CD14-positive monocyte (primary cell): ENCODE data around the gene GUCA1A. TPM values are rescaled to one million over a fixed set of nuclear protein-coding genes. Genes with fewer than 3 reads are reported as not detected.

Experiments used
- DNase-seq, 3 donors: peaks; one replicate each; pipeline ENCODE4 v3.0.0-alpha.2; 2011 to 2022
- H2AFZ ChIP-seq: 2 replicates; pipeline ENCODE4 v1.6.0; 2012; ENCODE audit warnings: mild to moderate bottlenecking, low read depth, low read length, inconsistent platforms; ENCODE audit not compliant: insufficient read depth, poor library complexity, severe bottlenecking
- H3K27ac ChIP-seq, 2 donors: 1 replicate in 1 of 2; 2 replicates in 1 of 2; pipeline ENCODE4 v1.5.1; 2012 to 2013; ENCODE audit warnings: low read length in 2 of 2, control low read depth in 1 of 2, inconsistent platforms in 1 of 2, low read depth in 1 of 2, mild to moderate bottlenecking in 1 of 2
- H3K27me3 ChIP-seq, 2 donors: one replicate each; pipeline versions ENCODE4 v1.6.0 to v1.6.1; 2011 to 2013; ENCODE audit warnings: low read length in 2 of 2; ENCODE audit not compliant: control insufficient read depth in 2 of 2, insufficient read depth in 2 of 2
- H3K36me3 ChIP-seq, 2 donors: replicated peaks in 1 of 2; 1 replicate in 1 of 2; 2 replicates in 1 of 2; pipeline versions ENCODE4 v1.5.1 to v1.6.1; 2012 to 2013; ENCODE audit warnings: low read length in 2 of 2, control low read depth in 1 of 2, inconsistent platforms in 1 of 2, mild to moderate bottlenecking in 1 of 2; ENCODE audit not compliant: insufficient read depth in 2 of 2, control insufficient read depth in 1 of 2
- H3K4me1 ChIP-seq, 2 donors: 1 replicate in 1 of 2; 2 replicates in 1 of 2; pipeline versions ENCODE4 v1.5.1 to v1.6.1; 2012 to 2013; ENCODE audit warnings: low read length in 2 of 2, control low read depth in 1 of 2, inconsistent platforms in 1 of 2, mild to moderate bottlenecking in 1 of 2, moderate library complexity in 1 of 2; ENCODE audit not compliant: insufficient read depth in 2 of 2, control insufficient read depth in 1 of 2
- H3K4me2 ChIP-seq: replicated peaks from 2 replicates; pipeline ENCODE3; 2012; ENCODE audit warnings: low read length, moderate library complexity, mild to moderate bottlenecking; ENCODE audit not compliant: poor library complexity, severe bottlenecking; ENCODE audit errors: extremely low read depth
- H3K4me3 ChIP-seq, 3 experiments: fragments of 200-600 bp in 1 of 3; sonication (generic) in 1 of 3; replicated peaks in 1 of 3; 1 replicate in 2 of 3; 2 replicates in 1 of 3; pipeline ENCODE4 v1.5.1; 2011 to 2013; ENCODE audit warnings: low read length in 3 of 3, mild to moderate bottlenecking in 3 of 3, control low read depth in 2 of 3, low read depth in 2 of 3, inconsistent platforms in 1 of 3, moderate library complexity in 1 of 3
- H3K79me2 ChIP-seq: 2 replicates; pipeline ENCODE4 v1.6.0; 2012; ENCODE audit warnings: mild to moderate bottlenecking, control low read depth, inconsistent platforms, low read length, moderate library complexity; ENCODE audit not compliant: insufficient read depth
- H3K9ac ChIP-seq: 2 replicates; pipeline ENCODE4 v1.6.0; 2017; ENCODE audit warnings: low read length, mild to moderate bottlenecking; ENCODE audit not compliant: insufficient read depth, poor library complexity, severe bottlenecking
- H3K9me3 ChIP-seq, 2 donors: replicated peaks in 1 of 2; 1 replicate in 1 of 2; 2 replicates in 1 of 2; pipeline versions ENCODE4 v1.5.1 to v1.6.1; 2012 to 2013; ENCODE audit warnings: low read length in 2 of 2, control low read depth in 1 of 2; ENCODE audit not compliant: control insufficient read depth in 1 of 2, insufficient read depth in 1 of 2
- H4K20me1 ChIP-seq: 2 replicates; pipeline ENCODE4 v1.6.0; 2012; ENCODE audit warnings: mild to moderate bottlenecking, low read length, control low read depth, moderate library complexity; ENCODE audit not compliant: insufficient read depth
- H3K27ac Mint-ChIP-seq, 7 donors: one replicate each; pipeline ENCODE4 v1.8.0; 2020; ENCODE audit warnings: mild to moderate bottlenecking in 7 of 7, mixed read lengths in 7 of 7, moderate library complexity in 6 of 7, inconsistent platforms in 2 of 7
- H3K27me3 Mint-ChIP-seq, 3 donors: one replicate each; pipeline ENCODE4 v1.8.0; 2021 to 2022; ENCODE audit warnings: low read depth in 3 of 3, mild to moderate bottlenecking in 3 of 3, mixed read lengths in 3 of 3, moderate library complexity in 3 of 3, inconsistent platforms in 1 of 3
- H3K36me3 Mint-ChIP-seq, 2 donors: one replicate each; pipeline ENCODE4 v1.8.0; 2020; ENCODE audit warnings: mixed read lengths in 2 of 2, inconsistent platforms in 1 of 2, mild to moderate bottlenecking in 1 of 2
- H3K4me1 Mint-ChIP-seq: one replicate; pipeline ENCODE4 v1.8.0; 2020; ENCODE audit warnings: mild to moderate bottlenecking, mixed read lengths
- H3K4me3 Mint-ChIP-seq, 2 donors: one replicate each; pipeline ENCODE4 v1.8.0; 2020; ENCODE audit warnings: mild to moderate bottlenecking in 2 of 2, mixed read lengths in 2 of 2, moderate library complexity in 1 of 2
- H3K9me3 Mint-ChIP-seq, 7 donors: one replicate each; pipeline ENCODE4 v1.8.0; 2020 to 2022; ENCODE audit warnings: mixed read lengths in 7 of 7, mild to moderate bottlenecking in 6 of 7, moderate library complexity in 6 of 7, inconsistent platforms in 2 of 7
- CTCF ChIP-seq: fragments of 200-600 bp; IDR thresholded peaks from one replicate; pipeline ENCODE4 v1.8.0; 2022; ENCODE audit warnings: antibody characterized with exemption, mild to moderate bottlenecking
- WGBS: methylation state at CpG from one replicate; pipeline ENCODE4 v1.1.5; 2013; ENCODE audit warnings: missing lambda C conversion rate; ENCODE audit not compliant: insufficient coverage; 5-methylcytosine and 5-hydroxymethylcytosine counted together
- intact Hi-C, 2 donors: fragments of 100-400 bp; cut with micrococcal nuclease; formaldehyde crosslinking; loops; one replicate each; pipeline versions ENCODE4 v1.15.0 to v1.15.1; 2023
- polyA plus RNA-seq, 3 donors: library from polyadenylated mRNA; depleted of rRNA in 1 of 3; unstranded in 2 of 3; stranded (reverse) in 1 of 3; fragments of 300-500 nt in 2 of 3; fragments of >200 nt in 1 of 3; fragmentation: Illumina TruSeq in 2 of 3; gene quantifications; 1 replicate in 2 of 3; 2 replicates in 1 of 3; pipeline ENCODE4 v1.2.3, GENCODE V29; 2012 to 2021

Gene GUCA1A
- polyA plus RNA-seq, 3 donors: not detected

- intact Hi-C loops: loop anchor here in 1 of 2 donors (10.0 kb wide), 1 partner anchor 426 kb away; the partner anchor contains the start of genes PRICKLE4 and TOMM6
- no CpG with 5 or more reads among the region's 1 CpG for WGBS
- H3K9me3 ChIP-seq: no peaks in the 10 kb centered on the region
Measured at GRCh38 chr6:42210551-42210950, 37.4 kb downstream of the GUCA1A start.

GRCh38 chr6:42211726-42212125 is 38.6 kb downstream of the GUCA1A start:
- H3K79me2 ChIP-seq: peaks cover 27% of the 10 kb centered on the region
- H3K27me3 Mint-ChIP-seq: no peaks in the 10 kb centered on the region
- peaks cover 67 to 75% of the 10 kb centered on the region in 2 donors for H3K36me3 ChIP-seq
- DNase-seq: no peak
- H4K20me1 ChIP-seq: no peaks in the 10 kb centered on the region
- no peaks in the 10 kb centered on the region for H3K9me3 ChIP-seq
- H3K4me2 ChIP-seq: no peak overlapping the region
- H3K9me3 Mint-ChIP-seq: no peaks in the 10 kb centered on the region
- TF ChIP-seq CTCF: no peak
- no peaks in the 10 kb centered on the region for H3K27me3 ChIP-seq
- H3K36me3 Mint-ChIP-seq: peaks cover 56 to 68% of the 10 kb centered on the region in 2 donors
- H3K27ac Mint-ChIP-seq: no peak overlapping the region
- H3K4me3 Mint-ChIP-seq: no peak overlapping the region
- H3K4me1 ChIP-seq: peaks cover 3 to 5% of the 10 kb centered on the region in 2 donors
- H2AFZ ChIP-seq: no peak overlapping the region
- intact Hi-C loops: loop anchor here in 1 of 2 donors (10.0 kb wide), 1 partner anchor 427 kb away; the partner anchor contains the start of genes PRICKLE4 and TOMM6
- H3K27ac ChIP-seq: no peak overlapping the region
- H3K4me1 Mint-ChIP-seq: peaks cover 12% of the 10 kb centered on the region
- no CpG with 5 or more reads among the region's 6 CpGs for WGBS
- no peak overlapping the region for H3K9ac ChIP-seq
- no peak overlapping the region for H3K4me3 ChIP-seq

More at GRCh38 chr6:42210551-42210950, 37.4 kb downstream of the GUCA1A start:
- H3K4me3 Mint-ChIP-seq: no peak overlapping the region
- no peaks in the 10 kb centered on the region for H3K9me3 Mint-ChIP-seq
- DNase-seq: no peak
- peaks cover 60 to 76% of the 10 kb centered on the region in 2 donors for H3K36me3 Mint-ChIP-seq
- Histone ChIP-seq H3K36me3 (peaks cover 71 to 87% of the 10 kb centered on the region in 2 donors), H3K27ac (no peak overlapping the region), H3K4me3 (no peak overlapping the region), H3K9ac (no peak overlapping the region), H3K27me3 (no peaks in the 10 kb centered on the region), H3K4me2 (no peak overlapping the region), H3K79me2 (peaks cover 15% of the 10 kb centered on the region), H2AFZ (no peak overlapping the region), H4K20me1 (no peaks in the 10 kb centered on the region), H3K4me1 (no peaks in the 10 kb centered on the region)
- no peaks in the 10 kb centered on the region for H3K27me3 Mint-ChIP-seq
- no peak for TF ChIP-seq CTCF
- H3K4me1 Mint-ChIP-seq: peaks cover 4% of the 10 kb centered on the region
- H3K27ac Mint-ChIP-seq: no peak overlapping the region
